ENCODE data around the gene FBLN5.

DNA sequence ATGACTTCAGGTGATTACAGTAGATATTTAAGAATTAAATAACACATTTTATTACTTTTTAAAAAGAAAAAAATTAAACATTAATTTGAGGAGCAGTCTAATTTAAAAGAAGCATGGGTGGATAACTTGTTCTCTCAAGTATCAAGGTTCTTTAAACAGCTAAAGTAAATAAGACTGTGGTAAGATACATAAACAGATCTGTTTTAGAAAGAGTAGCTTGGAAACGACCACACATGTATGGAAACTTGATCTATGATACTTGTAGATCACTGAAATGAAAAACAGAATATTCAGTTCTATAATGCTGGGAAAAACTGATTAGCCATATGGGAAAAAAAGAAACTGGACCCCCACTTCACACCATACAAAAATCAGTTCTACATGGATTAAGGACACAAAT is 116.2 kb downstream of the FBLN5 start:
- TF ChIP-seq, protein P1, sequence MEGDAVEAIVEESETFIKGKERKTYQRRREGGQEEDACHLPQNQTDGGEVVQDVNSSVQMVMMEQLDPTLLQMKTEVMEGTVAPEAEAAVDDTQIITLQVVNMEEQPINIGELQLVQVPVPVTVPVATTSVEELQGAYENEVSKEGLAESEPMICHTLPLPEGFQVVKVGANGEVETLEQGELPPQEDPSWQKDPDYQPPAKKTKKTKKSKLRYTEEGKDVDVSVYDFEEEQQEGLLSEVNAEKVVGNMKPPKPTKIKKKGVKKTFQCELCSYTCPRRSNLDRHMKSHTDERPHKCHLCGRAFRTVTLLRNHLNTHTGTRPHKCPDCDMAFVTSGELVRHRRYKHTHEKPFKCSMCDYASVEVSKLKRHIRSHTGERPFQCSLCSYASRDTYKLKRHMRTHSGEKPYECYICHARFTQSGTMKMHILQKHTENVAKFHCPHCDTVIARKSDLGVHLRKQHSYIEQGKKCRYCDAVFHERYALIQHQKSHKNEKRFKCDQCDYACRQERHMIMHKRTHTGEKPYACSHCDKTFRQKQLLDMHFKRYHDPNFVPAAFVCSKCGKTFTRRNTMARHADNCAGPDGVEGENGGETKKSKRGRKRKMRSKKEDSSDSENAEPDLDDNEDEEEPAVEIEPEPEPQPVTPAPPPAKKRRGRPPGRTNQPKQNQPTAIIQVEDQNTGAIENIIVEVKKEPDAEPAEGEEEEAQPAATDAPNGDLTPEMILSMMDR (conservative IDR thresholded peaks at IDR 0.05), result no peak
- no peak for TF ChIP-seq EZH2 (IDR thresholded peaks at IDR 0.05; ENCODE audit: low read depth)

All from PC-9 (cell line).